GM18517 (cell line): ENCODE measurements around the gene BHLHA15.

Experiments
- ATAC-seq: cut with Tn5 transposase; IDR thresholded peaks from one replicate; pipeline ENCODE4 v1.9.1; 2021; ENCODE audit warnings: mild to moderate bottlenecking, moderate library complexity; ENCODE audit not compliant: unreplicated experiment

BHLHA15 gene

GRCh38 chr7:98186452-98187137 lies 24.6 kb upstream of the BHLHA15 start:
- ATAC-seq = no peak

- no peak for ATAC-seq
Observed at GRCh38 chr7:98187138-98187502, 24.1 kb upstream of the BHLHA15 start.

- no peak for ATAC-seq
Observed at GRCh38 chr7:98189559-98189958, 21.7 kb upstream of the BHLHA15 start.

GRCh38 chr7:98191668-98192431 lies 19.4 kb upstream of the BHLHA15 start:
- ATAC-seq = no peak

- no peak for ATAC-seq
Observed at GRCh38 chr7:98192781-98193457, 18.3 kb upstream of the BHLHA15 start.

GRCh38 chr7:98193474-98194180 lies 17.6 kb upstream of the BHLHA15 start:
- no peak for ATAC-seq

GRCh38 chr7:98194186-98194585 lies 17.1 kb upstream of the BHLHA15 start:
- ATAC-seq = no peak

GRCh38 chr7:98194672-98195457 lies 16.4 kb upstream of the BHLHA15 start:
- no peak for ATAC-seq

- ATAC-seq = no peak
Observed at GRCh38 chr7:98196706-98197605, 14.3 kb upstream of the BHLHA15 start.

- no peak for ATAC-seq
Observed at GRCh38 chr7:98199131-98199530, 12.1 kb upstream of the BHLHA15 start.

GRCh38 chr7:98200364-98200763 lies 10.9 kb upstream of the BHLHA15 start:
- ATAC-seq = peak; percentile 56

GRCh38 chr7:98202367-98203195 lies 8.7 kb upstream of the BHLHA15 start:
- ATAC-seq = peak; percentile 95

- no peak for ATAC-seq
Observed at GRCh38 chr7:98203261-98203963, 7.8 kb upstream of the BHLHA15 start.

GRCh38 chr7:98203964-98204605 lies 7.2 kb upstream of the BHLHA15 start:
- no peak for ATAC-seq

GRCh38 chr7:98204670-98205069 lies 6.6 kb upstream of the BHLHA15 start:
- ATAC-seq = no peak

GRCh38 chr7:98205162-98205845 lies 5.9 kb upstream of the BHLHA15 start:
- ATAC-seq = no peak
